Spleen (tissue), 7 donors: ENCODE measurements around the gene CCDC93.

Experiments used
- POLR2AphosphoS5 ChIP-seq, 3 donors: sonication (generic); formaldehyde crosslinking; IDR thresholded peaks; one replicate each; pipeline ENCODE4 v1.5.1; 2017; ENCODE audit warnings: antibody characterized with exemption in 3 of 3
- TF ChIP-seq, protein P1 (sequence below), 11 experiments: fragments of 200-600 bp in 7 of 11; fragments of 450-650 bp in 4 of 11; sonication (generic) in 4 of 11; IDR thresholded peaks in 8 of 11; conservative IDR thresholded peaks in 3 of 11; 1 replicate in 7 of 11; 2 replicates in 4 of 11; pipeline versions ENCODE4 v1.4.0 to v1.8.0; 2016 to 2021; ENCODE audit warnings: antibody characterized with exemption in 11 of 11, inconsistent platforms in 4 of 11, mild to moderate bottlenecking in 1 of 11
- donor health status: DM: no; HTN: no; CAD: no; lungs with moderate emphysema.
- donor health status: DM: no; HTN: no; CAD: no.
- donor health status: DM: no; HTN: no; CAD: no.

- TF ChIP-seq POLR2AphosphoS5 (IDR thresholded peaks at IDR 0.05): no peak
- TF ChIP-seq, protein P1, sequence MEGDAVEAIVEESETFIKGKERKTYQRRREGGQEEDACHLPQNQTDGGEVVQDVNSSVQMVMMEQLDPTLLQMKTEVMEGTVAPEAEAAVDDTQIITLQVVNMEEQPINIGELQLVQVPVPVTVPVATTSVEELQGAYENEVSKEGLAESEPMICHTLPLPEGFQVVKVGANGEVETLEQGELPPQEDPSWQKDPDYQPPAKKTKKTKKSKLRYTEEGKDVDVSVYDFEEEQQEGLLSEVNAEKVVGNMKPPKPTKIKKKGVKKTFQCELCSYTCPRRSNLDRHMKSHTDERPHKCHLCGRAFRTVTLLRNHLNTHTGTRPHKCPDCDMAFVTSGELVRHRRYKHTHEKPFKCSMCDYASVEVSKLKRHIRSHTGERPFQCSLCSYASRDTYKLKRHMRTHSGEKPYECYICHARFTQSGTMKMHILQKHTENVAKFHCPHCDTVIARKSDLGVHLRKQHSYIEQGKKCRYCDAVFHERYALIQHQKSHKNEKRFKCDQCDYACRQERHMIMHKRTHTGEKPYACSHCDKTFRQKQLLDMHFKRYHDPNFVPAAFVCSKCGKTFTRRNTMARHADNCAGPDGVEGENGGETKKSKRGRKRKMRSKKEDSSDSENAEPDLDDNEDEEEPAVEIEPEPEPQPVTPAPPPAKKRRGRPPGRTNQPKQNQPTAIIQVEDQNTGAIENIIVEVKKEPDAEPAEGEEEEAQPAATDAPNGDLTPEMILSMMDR (IDR thresholded peaks at IDR 0.05 in 8 of 11, conservative IDR thresholded peaks at IDR 0.05 in 3 of 11): no peak
These were observed 83.1 kb downstream of the CCDC93 start for GRCh38 chr2:117930775-117931174.
